Fibroblast of lung (primary cell): ENCODE data around the gene ANK2.
"Not testable (repeated sequence)": the region's sequence is repeated elsewhere in the genome, so short reads cannot be mapped to it uniquely, and the experiment has no call there.

Experiments used
- CTCF ChIP-seq, 2 donors: IDR thresholded peaks in 1 of 2; conservative IDR thresholded peaks in 1 of 2; 1 replicate in 1 of 2; 2 replicates in 1 of 2; pipeline ENCODE4 v1.5.1; 2011 to 2012; ENCODE audit warnings: low read length in 2 of 2, control low read depth in 1 of 2, inconsistent platforms in 1 of 2, low read depth in 1 of 2, mild to moderate bottlenecking in 1 of 2
- EZH2 ChIP-seq: IDR thresholded peaks from 2 replicates; pipeline ENCODE4 v1.5.1; 2012; ENCODE audit warnings: low read length, control low read depth, mild to moderate bottlenecking; ENCODE audit errors: missing control alignments

- not testable (repeated sequence) for TF ChIP-seq CTCF (conservative IDR thresholded peaks at IDR 0.05 in 1 of 2, IDR thresholded peaks at IDR 0.05 in 1 of 2; ENCODE audit: low read depth in 1 of 2, low read length in 2 of 2); EZH2
Measured at GRCh38 chr4:113186220-113186619, 136.8 kb downstream of the ANK2 start.
